Hippocampal formation (tissue), 2 donors: ENCODE results near the gene CABP1.

Experiments used
- DNase-seq, 2 donors: peaks; one replicate each; lab custom pipeline; 2025; lab: John Stamatoyannopoulos, UW

CABP1 gene

DNA sequence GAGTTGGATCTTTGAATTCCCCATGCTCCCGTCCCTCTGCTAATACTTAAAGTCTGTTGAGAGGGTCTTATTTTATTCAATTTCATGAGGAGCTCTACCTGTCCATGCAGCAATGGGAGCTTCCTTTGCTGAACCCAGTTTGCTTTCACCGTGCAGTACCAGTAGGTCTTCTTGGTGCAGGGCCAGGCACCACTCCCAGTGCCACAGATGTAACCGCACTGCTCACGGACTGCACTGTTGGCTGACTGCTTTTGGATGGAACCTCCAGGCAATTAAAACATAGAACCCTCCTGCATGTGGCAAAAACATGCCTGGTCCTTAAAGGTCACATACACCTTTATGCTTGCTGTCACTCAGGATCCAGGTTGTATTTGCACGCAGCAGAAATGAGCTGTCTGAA is 9.3 kb upstream of the CABP1 start:
- no peak for DNase-seq

DNA sequence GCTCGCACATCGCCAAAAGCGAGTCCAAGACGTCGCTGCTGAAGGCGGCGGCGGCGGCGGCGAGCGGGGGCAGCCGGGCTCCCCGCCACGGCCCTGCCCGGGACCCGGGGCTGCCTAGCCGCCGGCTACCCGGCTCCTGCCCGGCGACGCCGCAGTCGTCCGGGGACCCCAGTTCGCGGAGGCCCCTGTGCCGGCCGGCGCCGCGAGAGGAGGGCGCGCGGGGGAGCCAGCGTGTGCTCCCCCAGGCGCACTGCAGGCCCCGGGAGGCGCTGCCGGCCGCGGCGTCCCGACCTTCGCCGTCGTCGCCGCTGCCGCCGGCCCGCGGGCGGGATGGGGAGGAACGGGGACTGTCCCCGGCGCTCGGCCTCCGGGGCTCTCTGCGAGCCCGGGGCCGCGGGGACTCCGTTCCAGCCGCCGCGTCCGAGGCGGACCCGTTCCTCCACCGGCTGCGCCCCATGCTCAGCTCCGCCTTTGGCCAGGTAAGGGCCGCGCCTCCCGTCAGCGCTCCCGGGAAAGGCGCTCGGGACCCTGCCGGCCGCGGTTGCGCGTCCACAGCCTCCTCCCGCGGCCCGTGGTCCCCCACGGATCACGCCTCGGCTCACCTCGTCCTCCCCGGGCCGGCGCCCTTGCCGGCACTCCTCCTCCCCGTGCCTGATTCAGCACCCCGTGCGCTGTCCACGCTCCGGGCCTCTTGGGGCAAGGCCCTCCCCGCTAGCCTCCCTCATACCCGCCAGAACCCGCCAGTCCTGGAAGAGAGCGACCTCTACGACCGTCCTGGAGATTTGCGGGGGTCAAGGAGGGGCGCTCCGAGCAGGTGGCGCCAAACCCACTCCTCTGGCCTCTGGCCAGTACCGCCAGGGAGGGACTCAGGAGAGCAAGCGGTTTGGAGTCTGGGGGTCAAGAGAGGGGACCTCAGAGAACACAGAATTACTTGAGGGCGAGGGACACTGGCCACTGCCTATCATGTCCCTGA is 721 bp downstream of the CABP1 start:
- no peak for DNase-seq

DNA sequence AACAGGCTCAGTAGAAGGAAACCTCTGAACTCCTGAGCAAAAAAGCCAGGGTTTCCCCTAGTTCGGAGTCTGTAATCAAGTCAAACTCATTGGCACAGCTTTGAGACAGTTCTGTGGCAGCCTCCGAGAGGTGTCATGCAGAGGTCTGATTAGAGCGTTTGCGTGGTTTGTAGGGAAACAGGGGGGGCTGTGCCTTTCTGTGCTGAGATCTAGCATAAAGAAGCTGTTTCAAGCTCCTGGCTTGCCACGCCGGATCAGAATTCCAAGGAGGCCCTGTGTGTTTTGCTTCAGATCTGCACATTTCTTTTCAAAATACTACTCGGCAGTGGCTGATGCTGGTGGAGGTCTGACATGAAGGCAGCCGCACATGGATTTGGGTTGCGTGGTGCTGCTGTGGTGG is 1.7 kb downstream of the CABP1 start:
- no peak for DNase-seq

DNA sequence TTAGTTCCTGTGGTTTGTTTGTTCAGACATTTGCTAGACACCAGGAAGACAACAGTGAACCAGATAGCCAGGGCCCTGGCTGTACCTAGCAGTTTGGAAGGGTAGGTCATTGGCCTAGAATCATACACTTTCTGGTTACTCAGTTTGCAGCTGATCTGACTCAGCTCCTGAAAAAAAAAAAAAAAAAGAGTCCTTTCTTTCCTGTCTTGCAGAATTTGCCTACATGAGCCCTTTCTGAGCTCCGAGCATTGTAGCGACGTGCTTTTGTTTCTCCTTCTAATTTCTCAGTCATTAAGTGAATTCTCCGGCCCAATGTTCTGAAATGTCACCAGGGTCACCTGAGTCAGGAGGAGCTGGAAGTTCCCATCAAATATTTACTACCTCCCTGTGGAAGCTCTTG is 2.4 kb downstream of the CABP1 start:
- no peak for DNase-seq

DNA sequence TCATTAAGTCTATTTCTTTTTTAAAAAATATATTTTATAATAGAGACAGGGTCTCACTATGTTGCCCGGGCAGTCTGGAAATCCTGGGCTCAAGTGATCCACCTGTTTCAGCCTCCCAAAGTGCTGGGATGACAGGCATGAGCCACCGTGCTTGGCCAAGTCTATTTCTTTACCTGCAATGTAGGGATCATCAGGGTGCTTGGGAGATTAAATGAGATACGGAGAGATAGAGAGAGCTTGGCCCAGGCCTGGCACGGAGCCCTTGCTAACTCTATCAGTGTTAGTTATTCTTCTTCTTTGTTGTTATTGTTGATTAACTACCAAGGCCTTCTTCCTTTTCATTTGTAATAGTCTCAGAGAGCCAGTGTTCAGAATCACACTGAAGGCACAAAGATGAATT is 3.1 kb downstream of the CABP1 start:
- DNase-seq, result no peak

DNA sequence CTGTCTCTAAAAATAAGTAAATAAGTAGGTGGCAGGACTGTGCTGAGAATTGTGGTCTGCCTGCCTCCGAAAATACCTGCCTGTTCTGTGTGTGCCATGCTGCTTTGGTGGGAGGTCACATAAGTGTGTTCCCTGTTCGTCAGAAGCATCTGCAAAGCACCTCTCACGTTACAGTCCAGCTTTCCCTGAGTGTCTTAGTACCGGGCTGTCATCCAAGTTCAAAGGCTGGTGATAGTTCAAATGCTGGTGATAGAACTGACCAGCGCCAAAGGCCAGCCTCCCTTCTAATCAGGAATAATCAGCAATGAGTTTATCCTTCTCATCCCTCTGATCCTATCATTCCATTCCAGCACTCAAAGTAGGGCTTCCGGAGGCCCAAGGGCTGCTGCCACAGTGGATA is 5.6 kb downstream of the CABP1 start:
- DNase-seq, result no peak

DNA sequence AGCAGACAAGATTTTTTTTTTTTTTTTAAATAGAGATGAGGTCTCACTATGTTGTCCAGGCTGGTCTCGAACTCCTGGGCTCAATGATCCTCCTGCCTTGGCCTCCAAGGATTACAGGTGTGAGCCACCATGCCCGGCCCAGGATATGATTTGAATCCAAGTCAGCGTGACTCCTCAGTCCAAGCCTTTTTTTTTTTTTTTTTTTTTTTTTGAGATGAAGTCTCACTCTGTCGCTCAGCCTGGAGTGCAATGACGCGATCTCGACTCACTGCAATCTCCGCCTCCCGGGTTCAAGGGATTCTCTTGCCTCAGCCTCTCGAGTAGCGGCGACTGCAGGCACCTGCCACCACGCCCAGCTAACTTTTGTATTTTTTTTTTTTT is 6.9 kb downstream of the CABP1 start:
- no peak for DNase-seq

DNA sequence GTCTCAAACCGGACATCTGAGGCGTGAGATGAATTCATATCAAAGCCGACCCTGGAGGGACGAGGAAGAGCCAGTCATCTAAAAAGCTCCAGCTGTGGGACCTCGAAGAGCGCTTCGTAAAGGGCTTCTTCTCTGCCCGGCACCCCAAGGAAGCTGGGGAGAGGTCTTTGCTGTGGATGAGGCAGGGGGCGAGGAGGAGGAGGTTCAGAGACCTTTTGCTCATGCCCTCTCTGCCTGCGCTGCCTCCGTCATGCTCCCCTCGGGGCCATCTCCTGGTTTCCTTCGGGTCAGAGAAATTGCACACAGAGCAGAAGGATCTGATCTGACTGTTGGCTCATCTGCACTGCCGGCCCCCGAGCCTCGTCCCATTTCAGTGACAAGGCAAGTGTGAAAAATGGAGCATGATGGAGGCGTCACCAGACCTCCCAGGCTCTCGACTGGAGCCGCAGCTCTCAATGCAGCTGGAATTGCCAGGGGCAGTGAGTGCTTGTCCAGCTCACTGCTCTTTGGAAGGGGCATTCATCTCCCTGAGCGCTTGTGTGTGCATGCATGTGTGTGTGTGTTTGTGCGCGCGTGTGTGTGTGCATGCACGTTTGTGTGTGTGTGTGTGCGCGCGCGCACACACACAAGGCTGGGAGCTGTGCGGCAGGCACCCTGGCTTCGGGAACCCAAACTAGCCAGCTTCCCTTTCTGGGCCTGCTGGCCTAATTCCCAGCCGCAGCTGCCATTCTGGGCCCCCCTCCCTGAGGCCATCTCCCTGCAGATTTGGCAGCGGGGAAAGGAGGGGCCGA is 9.2 kb downstream of the CABP1 start:
- no peak for DNase-seq

DNA sequence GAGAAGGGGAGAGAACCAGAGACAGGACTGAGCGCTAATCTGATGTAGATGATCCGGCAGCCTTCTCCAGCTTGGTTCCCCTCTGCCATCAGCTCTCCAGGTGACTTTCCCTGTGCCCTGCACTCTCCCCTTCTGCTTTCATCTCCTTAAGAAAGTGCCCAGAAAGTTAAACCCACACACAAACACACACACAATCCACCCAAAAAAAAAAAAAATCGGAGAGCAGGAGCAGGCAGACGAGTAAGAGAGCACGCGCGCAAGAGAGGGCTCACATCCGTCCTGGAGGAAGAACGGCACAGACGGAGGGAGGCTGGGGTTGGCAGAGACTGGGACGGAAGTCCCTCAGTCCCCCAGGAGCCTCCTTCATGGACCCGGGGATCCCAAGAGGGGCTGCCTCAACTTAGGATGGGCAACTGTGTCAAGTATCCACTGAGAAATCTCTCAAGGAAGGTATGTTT is 9.8 kb downstream of the CABP1 start:
- no peak for DNase-seq

DNA sequence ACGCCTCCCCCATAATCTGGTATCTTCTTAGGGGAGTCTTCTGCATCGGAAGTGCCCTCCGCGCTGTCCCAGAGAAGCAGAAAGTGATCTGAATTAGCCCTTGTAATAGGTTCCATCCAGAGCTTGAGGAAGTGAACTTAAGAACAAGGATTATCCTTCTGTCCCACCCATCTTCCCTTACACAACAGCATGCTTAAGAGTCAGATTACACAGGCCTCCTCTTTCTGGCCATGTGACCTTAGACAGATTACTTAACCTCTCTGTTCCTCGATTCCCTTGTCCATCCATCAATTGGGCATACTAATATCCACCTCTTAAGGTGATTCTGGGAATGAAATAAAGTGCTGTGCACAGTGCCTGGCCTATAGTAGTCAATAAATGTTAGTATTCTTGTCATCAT is 11.4 kb downstream of the CABP1 start:
- DNase-seq, result no peak

DNA sequence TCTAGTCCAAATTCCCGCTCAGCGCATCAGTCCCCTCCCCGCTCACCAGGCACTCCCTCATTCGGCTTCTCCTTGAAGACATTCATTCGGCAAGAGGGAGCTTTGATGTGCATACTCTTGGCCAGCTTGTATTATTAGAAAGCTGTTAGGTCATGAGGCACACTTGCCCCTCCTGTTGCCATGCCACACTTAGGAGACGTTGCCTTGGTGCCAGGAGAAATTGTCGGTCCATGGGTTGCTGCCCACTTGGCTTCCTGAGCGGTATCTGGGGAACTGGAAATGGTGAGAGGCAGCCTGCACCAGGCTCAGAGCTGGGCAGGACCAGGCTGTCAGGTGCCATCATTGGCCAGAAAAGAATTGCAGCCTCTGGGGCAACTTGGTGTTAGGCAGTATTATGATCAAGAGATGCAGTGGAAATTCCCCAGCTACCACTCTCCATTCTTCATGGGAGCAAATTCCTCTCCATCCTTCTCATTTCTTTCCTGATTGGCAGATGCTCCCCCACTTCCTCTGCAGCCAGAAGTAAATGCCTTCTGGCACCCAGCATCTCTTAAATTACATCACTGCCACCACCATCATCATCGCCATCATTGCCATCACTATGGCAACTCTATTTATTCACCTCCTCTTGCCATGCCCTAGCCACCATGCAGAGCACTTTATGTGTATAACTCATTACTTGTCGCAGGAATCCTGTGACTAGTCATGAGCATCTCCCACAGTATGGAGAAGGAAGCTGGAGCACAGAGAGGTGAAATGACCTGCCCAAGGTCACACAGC is 12.4 kb downstream of the CABP1 start:
- peak in 1 of 2 donors; percentile 26 for DNase-seq

DNA sequence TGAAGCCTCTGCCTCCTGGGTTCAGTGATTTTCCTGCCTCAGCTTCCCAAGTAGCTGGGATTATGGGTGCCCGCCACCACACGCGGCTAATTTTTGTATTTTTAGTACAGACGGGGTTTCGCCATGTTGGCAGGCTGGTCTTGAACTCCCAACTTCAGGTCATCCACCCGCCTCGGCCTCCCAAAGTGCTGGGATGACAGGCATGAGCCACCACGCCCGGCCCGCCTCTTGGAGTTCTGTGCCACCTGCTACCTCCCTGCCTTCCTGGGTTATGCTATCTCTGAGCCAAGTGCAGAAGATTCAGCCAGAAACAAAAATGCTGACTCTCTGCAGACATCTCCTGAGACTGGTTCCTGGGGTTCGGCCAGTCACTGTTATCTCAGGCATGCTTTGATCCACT is 13.2 kb downstream of the CABP1 start:
- DNase-seq, result no peak

DNA sequence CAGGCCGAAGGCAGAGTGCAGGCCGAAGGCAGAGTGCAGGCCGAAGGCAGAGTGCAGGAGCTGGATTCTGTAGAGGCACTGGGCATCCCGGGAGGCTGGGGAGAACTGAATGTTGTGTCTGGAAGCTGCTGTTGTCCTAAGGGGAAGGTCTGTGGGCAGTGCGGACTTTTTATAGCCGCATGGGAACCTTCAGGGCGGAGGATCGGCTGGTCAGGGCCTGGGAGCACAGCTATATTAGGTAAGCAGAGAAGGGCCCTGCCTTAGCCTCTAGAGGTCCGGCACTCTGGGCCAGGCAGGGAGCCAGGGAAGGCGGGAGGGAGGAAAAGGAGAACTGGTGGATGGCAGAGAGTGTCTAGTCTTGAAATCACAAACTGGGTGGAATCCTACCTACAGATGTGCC is 14.2 kb downstream of the CABP1 start:
- DNase-seq, result no peak

DNA sequence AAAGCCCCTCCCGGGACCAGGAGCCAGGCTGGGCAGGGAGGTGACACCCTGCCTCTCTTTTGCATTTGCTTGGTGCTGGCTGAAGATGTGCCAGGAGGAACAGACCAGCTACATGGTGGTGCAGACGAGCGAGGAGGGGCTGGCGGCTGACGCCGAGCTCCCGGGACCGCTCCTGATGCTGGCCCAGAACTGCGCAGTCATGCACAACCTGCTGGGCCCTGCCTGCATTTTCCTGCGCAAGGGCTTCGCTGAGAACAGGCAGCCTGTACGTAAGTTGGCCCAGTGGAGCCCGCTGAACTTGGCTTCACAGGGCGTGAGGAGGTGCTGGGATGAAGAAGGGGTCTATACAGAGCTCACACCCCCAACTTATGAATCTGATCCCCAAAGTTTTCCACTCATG is 15.6 kb downstream of the CABP1 start:
- no peak for DNase-seq

DNA sequence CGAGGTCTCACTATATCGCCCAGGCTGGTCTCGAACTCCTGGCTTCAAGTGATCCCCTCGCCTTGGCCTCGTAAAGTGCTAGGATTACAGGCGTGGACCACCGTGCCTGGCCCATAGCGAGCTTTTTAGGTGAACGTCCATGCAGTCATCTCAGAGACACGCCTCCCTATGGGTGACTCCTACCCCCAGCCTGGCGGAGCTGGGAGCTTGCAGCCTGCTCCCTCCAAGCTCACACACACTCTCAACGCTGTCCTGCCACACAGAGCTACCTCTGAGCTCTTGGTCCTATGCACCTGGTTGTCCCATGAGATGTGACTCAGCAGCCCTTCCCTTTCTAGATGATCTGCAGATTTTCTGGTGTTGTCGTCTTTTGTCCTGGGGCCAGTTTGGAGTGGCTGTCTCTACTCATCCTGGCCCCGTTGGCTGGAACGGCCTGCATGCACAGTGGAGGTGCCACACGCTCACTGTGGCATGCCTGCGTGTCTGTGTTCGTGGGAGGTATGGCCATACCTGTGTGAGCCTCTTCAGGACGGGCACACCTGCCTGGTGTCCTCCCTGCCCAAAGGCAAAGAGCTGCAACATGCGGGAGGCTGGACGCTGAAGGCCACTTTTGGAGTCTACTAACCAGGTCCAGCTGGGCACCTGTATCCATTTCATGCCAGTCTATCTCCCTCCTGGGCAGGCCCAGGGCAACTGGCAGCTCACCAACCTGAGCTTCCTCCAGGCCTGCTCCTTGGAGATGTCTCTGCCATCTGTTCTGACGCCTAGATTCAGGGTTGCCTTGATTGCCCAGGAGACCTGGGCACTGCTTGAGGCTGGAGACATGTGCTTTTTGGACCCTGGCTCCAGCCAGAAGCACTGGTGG is 18.1 kb downstream of the CABP1 start:
- DNase-seq, result no peak

DNA sequence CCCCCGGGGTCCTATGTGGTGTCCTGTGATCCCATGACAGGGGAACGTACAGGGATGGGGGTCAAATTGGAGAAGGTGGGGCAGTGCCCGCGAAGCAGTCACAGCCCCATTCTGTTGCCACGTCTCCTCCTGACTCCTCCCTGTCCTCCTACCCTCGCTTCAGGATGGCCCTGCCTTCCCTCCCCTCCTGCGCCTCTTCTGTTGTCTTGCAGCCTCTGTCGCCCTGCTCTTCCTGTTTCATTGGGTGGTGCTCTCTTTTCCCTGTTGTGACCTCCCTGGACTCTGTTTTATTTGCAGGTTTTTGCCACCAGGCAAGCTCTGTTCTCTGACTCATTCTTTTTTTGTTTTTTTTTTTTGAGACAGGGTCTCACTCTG is 18.7 kb downstream of the CABP1 start:
- DNase-seq, result no peak

DNA sequence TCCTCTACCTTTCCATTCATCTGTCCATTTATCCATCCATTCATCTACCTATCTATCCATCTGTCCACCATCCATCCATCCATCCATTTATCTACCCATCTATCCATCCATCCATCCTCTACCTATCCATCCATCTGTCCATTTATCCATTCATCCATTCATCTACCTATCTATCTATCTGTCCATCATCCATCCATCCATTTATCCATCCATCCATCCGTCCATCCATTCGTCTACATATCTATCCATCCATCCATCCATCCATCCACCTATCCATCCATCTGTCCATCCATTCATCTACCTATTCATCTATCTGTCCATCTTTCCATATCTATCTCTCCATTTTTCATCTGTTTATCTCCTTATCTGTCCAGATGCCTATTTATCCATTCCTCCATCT is 21.0 kb downstream of the CABP1 start:
- DNase-seq, result no peak

DNA sequence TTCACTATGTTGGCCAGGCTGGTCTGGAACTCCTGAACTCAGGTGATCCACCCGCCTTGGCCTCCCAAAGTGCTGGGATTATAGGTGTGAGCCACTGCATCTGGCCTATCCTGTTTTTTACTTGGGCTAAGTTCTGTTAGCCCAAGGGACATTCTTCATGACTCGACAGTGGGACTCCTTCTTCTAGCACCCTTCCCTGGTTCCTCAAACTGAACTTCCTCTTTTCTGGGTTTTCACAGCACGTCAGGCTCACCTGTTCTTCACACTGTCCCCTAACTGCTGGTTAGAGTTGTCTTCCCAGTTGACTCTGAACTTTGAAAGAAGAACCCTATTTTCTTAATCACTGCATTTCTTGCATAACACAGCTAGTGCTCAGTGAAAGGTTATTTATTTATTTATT is 22.5 kb downstream of the CABP1 start:
- DNase-seq, result no peak

DNA sequence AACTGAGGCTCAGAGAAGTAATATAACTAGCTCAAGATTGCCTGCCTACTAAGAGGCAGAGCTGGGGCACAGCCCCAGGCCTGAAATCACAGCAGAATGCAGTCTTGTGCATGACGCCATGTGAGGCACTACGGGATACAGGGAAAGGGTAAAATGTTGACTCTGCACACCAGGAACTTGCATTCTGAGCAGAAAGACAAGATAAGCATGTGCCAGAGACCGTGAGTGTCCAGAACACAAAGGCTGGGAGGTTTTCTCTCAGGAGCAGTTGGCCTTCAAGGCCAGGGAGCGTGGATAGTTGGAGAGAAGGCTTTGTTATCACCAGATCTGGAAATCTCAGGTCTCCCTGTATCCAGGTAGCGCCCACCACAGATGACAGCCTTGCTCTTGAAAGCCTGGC is 23.3 kb downstream of the CABP1 start:
- DNase-seq, result no peak

DNA sequence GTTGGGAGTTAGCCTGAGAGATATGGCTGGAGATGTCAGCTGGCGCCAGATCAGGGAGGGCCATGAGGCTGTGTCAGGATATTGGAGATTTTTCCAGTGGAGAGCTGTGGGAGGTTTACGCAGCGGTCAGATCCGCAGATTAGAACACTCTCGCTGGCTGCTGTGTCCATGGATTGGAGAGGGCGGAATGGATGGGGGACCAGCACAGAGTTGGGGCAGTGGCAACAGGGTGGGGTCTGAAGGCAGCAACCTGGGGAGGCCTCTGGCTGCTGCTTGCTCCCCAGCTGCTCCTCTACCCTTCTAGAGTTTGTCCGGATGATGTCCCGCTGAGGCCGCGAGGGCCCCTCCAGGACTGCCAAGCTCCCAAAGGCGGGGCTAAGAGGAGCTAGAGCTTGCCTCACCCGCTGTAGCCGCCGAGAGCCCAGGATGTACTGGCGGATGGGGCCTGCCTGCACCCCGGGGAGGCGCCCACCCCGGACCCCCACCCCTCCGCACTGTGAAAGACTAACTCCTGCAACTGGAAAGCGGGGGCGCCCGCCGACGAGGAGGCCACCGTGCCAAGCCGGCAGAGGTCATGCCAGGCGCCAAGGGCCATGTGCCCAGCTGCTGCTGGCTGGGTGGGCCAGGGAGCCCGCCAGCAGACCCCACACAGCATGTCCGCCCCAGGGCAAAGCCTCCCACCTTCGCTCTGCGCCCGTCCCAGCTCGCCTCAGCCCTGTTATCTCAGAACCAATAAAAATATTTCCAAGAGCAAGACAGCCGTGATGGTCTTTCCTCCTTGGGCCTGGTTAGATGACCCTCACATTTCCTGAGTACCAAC is 26.4 kb downstream of the CABP1 start:
- DNase-seq, result no peak
